ENCODE measurements around the gene SUGCT. TPM values are rescaled to one million over a fixed set of nuclear protein-coding genes. Genes with fewer than 3 reads are reported as not detected.

The SUGCT gene
- total RNA-seq, 1 experiment from 2014 or later = 9.9 TPM

DNA sequence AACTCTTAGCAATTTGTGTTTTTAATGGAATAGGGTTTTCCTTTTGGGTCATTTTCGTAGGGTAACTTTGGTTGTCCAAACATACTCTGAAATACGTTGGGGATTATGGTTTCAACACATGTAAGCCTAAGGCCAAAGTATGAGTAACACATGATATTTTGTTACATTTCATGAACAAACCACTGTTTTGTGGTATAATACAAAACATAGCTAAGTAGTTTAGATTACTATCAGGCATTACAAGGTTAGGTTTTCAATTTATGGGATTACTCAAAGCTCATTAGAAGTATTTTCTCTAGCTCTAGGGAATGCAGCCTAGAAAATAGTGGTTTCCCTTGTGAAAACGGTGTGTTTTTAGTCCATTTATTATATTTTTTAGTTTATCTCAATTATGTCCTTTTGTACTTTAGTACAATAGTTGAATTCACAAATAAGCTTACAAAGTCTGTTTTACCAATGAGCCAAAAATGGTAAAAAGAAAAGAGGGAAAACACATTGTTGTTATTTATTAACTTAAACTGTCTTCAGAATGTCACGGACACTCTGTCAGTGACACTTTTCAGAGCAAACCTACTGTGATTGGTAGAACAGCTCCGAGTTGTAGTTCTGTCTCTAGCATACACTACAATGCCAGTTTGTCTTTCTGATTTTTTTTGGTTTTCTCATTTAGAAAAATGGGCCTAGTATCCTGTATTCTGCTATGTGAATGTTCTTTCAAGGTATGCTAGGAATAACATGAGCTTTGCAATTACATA, 473.7 kb downstream of the SUGCT start:
- DNase-seq = no peak
- H3K9me3 Mint-ChIP-seq (ENCODE audit: unreplicated experiment) = no peaks in the 10 kb centered on the region
- Histone ChIP-seq H3K4me1 (peaks cover 3% of the 10 kb centered on the region; the same call in 1 of the 2 replicates), H3K9me3 (no peaks in the 10 kb centered on the region), H3K36me3 (ENCODE audit: control insufficient read depth, insufficient read depth, low read length) (no peaks in the 10 kb centered on the region), H3K4me3 (ENCODE audit: low read depth, low read length) (no peak overlapping the region), H3K27me3 (replicated peaks; ENCODE audit: control insufficient read depth, insufficient read depth, low read length) (no peaks in the 10 kb centered on the region)
- POLR2A ChIA-PET = no interaction called here
- H3K27me3 Mint-ChIP-seq (ENCODE audit: insufficient read depth, unreplicated experiment) = no peaks in the 10 kb centered on the region
- no peak for TF ChIP-seq CTCF (IDR thresholded peaks at IDR 0.05; ENCODE audit: insufficient read depth in 1 of 2, low read depth in 1 of 2, low read length in 1 of 2, severe bottlenecking in 1 of 2, unreplicated experiment in 1 of 2)
- H3K36me3 Mint-ChIP-seq (ENCODE audit: insufficient read depth, unreplicated experiment) = no peaks in the 10 kb centered on the region
- CTCF ChIA-PET = no interaction called here
- intact Hi-C loops (cut with micrococcal nuclease; ENCODE audit: unreplicated experiment) = loop anchor here (10.0 kb wide), 1 partner anchor 374 kb away; no protein-coding TSS in a partner anchor
- no peak overlapping the region for H3K4me3 Mint-ChIP-seq (ENCODE audit: unreplicated experiment)
- H3K4me1 Mint-ChIP-seq (ENCODE audit: low read depth, unreplicated experiment) = no peaks in the 10 kb centered on the region
- no TSS peak for BruUV-seq (replicated peaks)
- no peak overlapping the region for H3K27ac Mint-ChIP-seq (ENCODE audit: unreplicated experiment)

DNA sequence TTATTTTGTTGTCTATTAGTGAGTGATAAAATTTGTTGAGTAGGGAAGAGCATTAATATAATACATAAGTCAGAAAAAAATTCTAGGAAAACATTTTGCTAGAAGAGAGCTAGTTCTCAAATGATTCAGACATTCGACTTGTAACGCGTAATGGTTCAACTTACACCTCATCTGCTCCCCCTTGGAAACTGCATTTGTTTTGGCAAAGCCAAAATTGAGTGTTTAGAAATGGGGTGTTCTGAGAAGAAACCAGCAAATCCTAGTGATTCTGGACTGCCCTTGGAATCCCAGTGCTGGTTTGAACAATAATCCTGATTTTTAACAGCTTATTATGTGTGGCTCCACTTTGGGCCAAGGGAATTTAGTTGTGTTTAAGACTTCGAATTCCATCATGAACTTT, 475.7 kb downstream of the SUGCT start:
- Mint-ChIP-seq H3K27ac (ENCODE audit: unreplicated experiment) (no peak overlapping the region), H3K4me3 (ENCODE audit: unreplicated experiment) (no peak overlapping the region), H3K4me1 (ENCODE audit: low read depth, unreplicated experiment) (no peaks in the 10 kb centered on the region), H3K27me3 (ENCODE audit: insufficient read depth, unreplicated experiment) (no peaks in the 10 kb centered on the region), H3K36me3 (ENCODE audit: insufficient read depth, unreplicated experiment) (no peaks in the 10 kb centered on the region), H3K9me3 (ENCODE audit: unreplicated experiment) (no peaks in the 10 kb centered on the region)
- H3K27me3 ChIP-seq (replicated peaks; ENCODE audit: control insufficient read depth, insufficient read depth, low read length) = no peaks in the 10 kb centered on the region
- no TSS peak for BruUV-seq (replicated peaks)
- no peaks in the 10 kb centered on the region for H3K4me1 ChIP-seq
- no peak for DNase-seq
- H3K4me3 ChIP-seq (ENCODE audit: low read depth, low read length) = no peak overlapping the region
- ChIA-PET CTCF (no interaction called here), POLR2A (no interaction called here)
- intact Hi-C loops (cut with micrococcal nuclease; ENCODE audit: unreplicated experiment) = no loop called here
- TF ChIP-seq CTCF (IDR thresholded peaks at IDR 0.05; ENCODE audit: insufficient read depth in 1 of 2, low read depth in 1 of 2, low read length in 1 of 2, severe bottlenecking in 1 of 2, unreplicated experiment in 1 of 2) = no peak
- no peaks in the 10 kb centered on the region for H3K36me3 ChIP-seq (ENCODE audit: control insufficient read depth, insufficient read depth, low read length)
- no peaks in the 10 kb centered on the region for H3K9me3 ChIP-seq

- no TSS peak for BruUV-seq (replicated peaks)
- no peaks in the 10 kb centered on the region for H3K27me3 Mint-ChIP-seq (ENCODE audit: insufficient read depth, unreplicated experiment)
- TF ChIP-seq CTCF (IDR thresholded peaks at IDR 0.05; ENCODE audit: insufficient read depth in 1 of 2, low read depth in 1 of 2, low read length in 1 of 2, severe bottlenecking in 1 of 2, unreplicated experiment in 1 of 2) = no peak
- POLR2A ChIA-PET = no interaction called here
- no peak overlapping the region for H3K4me3 Mint-ChIP-seq (ENCODE audit: unreplicated experiment)
- no peaks in the 10 kb centered on the region for H3K36me3 Mint-ChIP-seq (ENCODE audit: insufficient read depth, unreplicated experiment)
- H3K27me3 ChIP-seq (replicated peaks; ENCODE audit: control insufficient read depth, insufficient read depth, low read length) = no peaks in the 10 kb centered on the region
- no peak overlapping the region for H3K4me3 ChIP-seq (ENCODE audit: low read depth, low read length)
- intact Hi-C loops (cut with micrococcal nuclease; ENCODE audit: unreplicated experiment) = no loop called here
- CTCF ChIA-PET = no interaction called here
- no peaks in the 10 kb centered on the region for H3K4me1 Mint-ChIP-seq (ENCODE audit: low read depth, unreplicated experiment)
- H3K36me3 ChIP-seq (ENCODE audit: control insufficient read depth, insufficient read depth, low read length) = no peaks in the 10 kb centered on the region
- no peak for DNase-seq
- no peaks in the 10 kb centered on the region for H3K9me3 Mint-ChIP-seq (ENCODE audit: unreplicated experiment)
- no peaks in the 10 kb centered on the region for H3K9me3 ChIP-seq
- H3K27ac Mint-ChIP-seq (ENCODE audit: unreplicated experiment) = no peak overlapping the region
- H3K4me1 ChIP-seq = no peaks in the 10 kb centered on the region
Measured at GRCh38 chr7:40611095-40611871, 476.5 kb downstream of the SUGCT start.
